ENCODE results near the gene FLT1.

- TF ChIP-seq POLR2A (IDR thresholded peaks at IDR 0.05): no peak
- no peak for TF ChIP-seq CTCF (IDR thresholded peaks at IDR 0.05)
- no peak for TF ChIP-seq EP300 (IDR thresholded peaks at IDR 0.05)
Observed at GRCh38 chr13:28406733-28407266, 88.1 kb downstream of the FLT1 start.
